Raji (cell line): ENCODE results near the gene TAF11L3.
"Not testable (repeated sequence)": the region's sequence is repeated elsewhere in the genome, so short reads cannot be mapped to it uniquely, and the experiment has no call there.

Source experiments
- POLR2A ChIP-seq: IDR thresholded peaks from 2 replicates; pipeline ENCODE4 v1.6.1; 2011; ENCODE audit warnings: low read depth, low read length, control low read depth; ENCODE audit not compliant: insufficient read depth

Gene TAF11L3

GRCh38 chr5:17518067-17518466 is at the start of gene TAF11L3:
Gene TAF11L3 (plus strand): TSS chr5:17518367.
- not testable (repeated sequence) for TF ChIP-seq POLR2A

GRCh38 chr5:17470064-17470463 is 48.1 kb upstream of the TAF11L3 start:
- no peak for TF ChIP-seq POLR2A

- TF ChIP-seq POLR2A = no peak
Observed at GRCh38 chr5:17477043-17477442, 41.1 kb upstream of the TAF11L3 start.

- no peak for TF ChIP-seq POLR2A
Observed at GRCh38 chr5:17477573-17478265, 40.4 kb upstream of the TAF11L3 start.

GRCh38 chr5:17481378-17481777 is 36.8 kb upstream of the TAF11L3 start:
- TF ChIP-seq POLR2A = no peak

GRCh38 chr5:17482790-17483189 is 35.4 kb upstream of the TAF11L3 start:
- TF ChIP-seq POLR2A = no peak

- no peak for TF ChIP-seq POLR2A
Observed at GRCh38 chr5:17487174-17487512, 31.0 kb upstream of the TAF11L3 start.

GRCh38 chr5:17492770-17493169 is 25.4 kb upstream of the TAF11L3 start:
- TF ChIP-seq POLR2A = no peak

GRCh38 chr5:17497446-17497845 is 20.7 kb upstream of the TAF11L3 start:
- TF ChIP-seq POLR2A = no peak

GRCh38 chr5:17497931-17498330 is 20.2 kb upstream of the TAF11L3 start, which contains the start of gene TAF11L2:
Gene TAF11L2 (plus strand): TSS chr5:17498231.
- TF ChIP-seq POLR2A = not testable (repeated sequence)

- no peak for TF ChIP-seq POLR2A
Observed at GRCh38 chr5:17511775-17512325, 6.3 kb upstream of the TAF11L3 start.

GRCh38 chr5:17521501-17521900 is 3.3 kb downstream of the TAF11L3 start, which contains the start of gene TAF11L4:
Gene TAF11L4 (plus strand): TSS chr5:17521801.
- not testable (repeated sequence) for TF ChIP-seq POLR2A

GRCh38 chr5:17524935-17525334 is 6.8 kb downstream of the TAF11L3 start, which contains the start of gene TAF11L5:
Gene TAF11L5 (plus strand): TSS chr5:17525235.
- not testable (repeated sequence) for TF ChIP-seq POLR2A

GRCh38 chr5:17528369-17528768 is 10.2 kb downstream of the TAF11L3 start, which contains the start of gene TAF11L6:
Gene TAF11L6 (plus strand): TSS chr5:17528669.
- TF ChIP-seq POLR2A = not testable (repeated sequence)
